K562 (cell line): ENCODE measurements around the gene DIPK1A. TPM values are rescaled to one million over a fixed set of nuclear protein-coding genes. Genes with fewer than 3 reads are reported as not detected.

Experiments used
- CREBBP ChIP-seq: IDR thresholded peaks from one replicate; pipeline ENCODE4 v1.6.1; 2012; ENCODE audit warnings: low read depth, mild to moderate bottlenecking, control low read depth, inconsistent platforms, low read length
- EHMT2 ChIP-seq: fragments of 450-650 bp; IDR thresholded peaks from 2 replicates; pipeline ENCODE4 v1.6.1; 2018; ENCODE audit warnings: antibody characterized with exemption
- EP300 ChIP-seq: IDR thresholded peaks from 2 replicates; pipeline ENCODE4 v1.6.1; 2012; ENCODE audit warnings: low read length, improper control_type of control experiment
- FOS ChIP-seq: IDR thresholded peaks from 3 replicates; pipeline ENCODE4 v1.6.1; 2011; ENCODE audit not compliant: insufficient read length; ENCODE audit errors: extremely low read depth
- HDAC8 ChIP-seq: fragments of 450-650 bp; IDR thresholded peaks from 2 replicates; pipeline ENCODE4 v1.6.1; 2016; ENCODE audit warnings: mild to moderate bottlenecking, missing genetic modification characterization, moderate library complexity, missing compliant biosample characterization
- HEY1 ChIP-seq: fragments of 250-450 bp; sonication (Bioruptor Pico); IDR thresholded peaks from 2 replicates; pipeline ENCODE4 v1.5.0; 2020; ENCODE audit warnings: mild to moderate bottlenecking, moderate library complexity, borderline replicate concordance
- HMG20A ChIP-seq: fragments of 450-650 bp; formaldehyde crosslinking; conservative IDR thresholded peaks from 2 replicates; pipeline ENCODE4 v1.4.0; 2020; ENCODE audit warnings: mild to moderate bottlenecking, mixed read lengths
- HMG20B ChIP-seq: fragments of 250-450 bp; sonication (Bioruptor Pico); IDR thresholded peaks from 2 replicates; pipeline ENCODE4 v1.5.0; 2021; ENCODE audit warnings: mild to moderate bottlenecking
- KAT8 ChIP-seq: fragments of 450-650 bp; IDR thresholded peaks from 2 replicates; pipeline ENCODE4 v1.6.1; 2016; ENCODE audit warnings: low read depth, mild to moderate bottlenecking
- MED1 ChIP-seq: sonication (generic); formaldehyde crosslinking; IDR thresholded peaks from 2 replicates; pipeline ENCODE4 v1.8.1; 2023; ENCODE audit warnings: missing genetic modification reagents, borderline replicate concordance
- NR2C1 ChIP-seq, 2 experiments: fragments of 450-650 bp; IDR thresholded peaks; 2 replicates each; pipeline ENCODE4 v1.6.1; 2017; ENCODE audit warnings: mild to moderate bottlenecking in 2 of 2, antibody characterized with exemption in 1 of 2, inconsistent platforms in 1 of 2, missing compliant biosample characterization in 1 of 2, missing genetic modification characterization in 1 of 2
- PCBP2 ChIP-seq: fragments of 200-400 bp; formaldehyde crosslinking; IDR thresholded peaks from 2 replicates; pipeline ENCODE4 v1.6.1; 2018; ENCODE audit warnings: low read length, low read depth, mild to moderate bottlenecking, moderate library complexity; ENCODE audit not compliant: poor library complexity, severe bottlenecking
- PHB2 ChIP-seq: fragments of 450-650 bp; IDR thresholded peaks from 2 replicates; pipeline ENCODE4 v1.6.1; 2017; ENCODE audit warnings: low read depth
- TCF7 ChIP-seq: sonication (generic); IDR thresholded peaks from 2 replicates; pipeline ENCODE4 v1.6.1; 2016; ENCODE audit warnings: antibody characterized with exemption, borderline replicate concordance
- TRIM28 ChIP-seq: fragments of 450-650 bp; IDR thresholded peaks from 2 replicates; pipeline ENCODE4 v1.6.1; 2017
- WHSC1 ChIP-seq: IDR thresholded peaks from one replicate; pipeline ENCODE4 v1.6.1; 2012; ENCODE audit warnings: low read length, control low read depth, inconsistent platforms
- ZNF124 ChIP-seq: sonication (generic); formaldehyde crosslinking; IDR thresholded peaks from 2 replicates; pipeline ENCODE4 v1.8.1; 2022; ENCODE audit warnings: missing genetic modification reagents
- ZNF165 ChIP-seq: fragments of 250-450 bp; sonication (Bioruptor Pico); IDR thresholded peaks from 2 replicates; pipeline ENCODE4 v1.4.0; 2020; ENCODE audit warnings: borderline replicate concordance
- ZNF253 ChIP-seq: fragments of 250-450 bp; sonication (Bioruptor Pico); conservative IDR thresholded peaks from 2 replicates; pipeline ENCODE4 v1.6.1; 2021; ENCODE audit warnings: mild to moderate bottlenecking
- ZNF354B ChIP-seq: fragments of 250-450 bp; sonication (Bioruptor Pico); IDR thresholded peaks from 2 replicates; pipeline ENCODE4 v1.4.0; 2020
- ZNF444 ChIP-seq: fragments of 250-450 bp; sonication (Bioruptor Pico); IDR thresholded peaks from 2 replicates; pipeline ENCODE4 v1.4.0; 2020; ENCODE audit warnings: mild to moderate bottlenecking, moderate library complexity
- ZNF584 ChIP-seq: fragments of 200-800 bp; sonication (Bioruptor generic); IDR thresholded peaks from 2 replicates; pipeline ENCODE4 v1.6.1; 2016; ENCODE audit warnings: low read depth, mild to moderate bottlenecking, missing genetic modification characterization, missing compliant biosample characterization
- ZNF79 ChIP-seq: fragments of 250-450 bp; sonication (Bioruptor Pico); IDR thresholded peaks from 2 replicates; pipeline ENCODE4 v1.4.0; 2020; ENCODE audit warnings: low read depth, mild to moderate bottlenecking, moderate library complexity
- ZZZ3 ChIP-seq: fragments of 450-650 bp; IDR thresholded peaks from 2 replicates; pipeline ENCODE4 v1.6.1; 2016; ENCODE audit warnings: antibody characterized with exemption, mild to moderate bottlenecking, moderate library complexity
- polyA plus RNA-seq, 8 experiments: library from polyadenylated mRNA; depleted of rRNA in 4 of 8; stranded (reverse) in 5 of 8; unstranded in 3 of 8; fragments of >200 nt; fragmentation: Nextera tagmentation in 2 of 8; fragmentation: Illumina TruSeq in 1 of 8; extraction: Ambion mirVana in 2 of 8; extraction: Trizol in 1 of 8; gene quantifications; 2 replicates each; pipeline versions ENCODE4 v1.2.1 to v1.2.3, GENCODE V29; 2011 to 2014; ENCODE audit warnings: inconsistent platforms in 1 of 8, missing spikeins in 1 of 8
- total RNA-seq, 7 experiments: library from RNA; depleted of rRNA in 6 of 7; stranded (reverse); fragments of >200 nt in 6 of 7; fragmentation: Illumina TruSeq in 2 of 7; extraction: Trizol in 2 of 7; gene quantifications; 2 replicates each; pipeline versions ENCODE4 v1.2.1 to v1.2.3, GENCODE V29; 2011 to 2021; ENCODE audit warnings: low replicate concordance in 1 of 7
- TF ChIP-seq, protein P1 (sequence below): fragments of 150-350 bp; conservative IDR thresholded peaks from 2 replicates; pipeline ENCODE4 v1.6.1; 2014; ENCODE audit warnings: low read length
- TF ChIP-seq, protein P2 (sequence below): sonication (generic); formaldehyde crosslinking; IDR thresholded peaks from 2 replicates; pipeline ENCODE4 v1.5.0; 2020; ENCODE audit warnings: missing genetic modification reagents
- TF ChIP-seq, protein P3 (sequence below): fragments of 250-450 bp; sonication (Bioruptor Pico); IDR thresholded peaks from 2 replicates; pipeline ENCODE4 v1.8.0; 2021; ENCODE audit warnings: moderate library complexity, mild to moderate bottlenecking, inconsistent platforms
- TF ChIP-seq, protein P4 (sequence below): fragments of 450-650 bp; IDR thresholded peaks from 2 replicates; pipeline ENCODE4 v1.6.1; 2016; ENCODE audit warnings: low read depth, mild to moderate bottlenecking, moderate library complexity

DIPK1A gene
- total and polyA plus RNA-seq, 9 of the 15 experiments (the other 6 are each of a cell fraction or from before 2014, with no cell fraction given), result 0.54 to 2.5 (median 1.3) TPM

DNA sequence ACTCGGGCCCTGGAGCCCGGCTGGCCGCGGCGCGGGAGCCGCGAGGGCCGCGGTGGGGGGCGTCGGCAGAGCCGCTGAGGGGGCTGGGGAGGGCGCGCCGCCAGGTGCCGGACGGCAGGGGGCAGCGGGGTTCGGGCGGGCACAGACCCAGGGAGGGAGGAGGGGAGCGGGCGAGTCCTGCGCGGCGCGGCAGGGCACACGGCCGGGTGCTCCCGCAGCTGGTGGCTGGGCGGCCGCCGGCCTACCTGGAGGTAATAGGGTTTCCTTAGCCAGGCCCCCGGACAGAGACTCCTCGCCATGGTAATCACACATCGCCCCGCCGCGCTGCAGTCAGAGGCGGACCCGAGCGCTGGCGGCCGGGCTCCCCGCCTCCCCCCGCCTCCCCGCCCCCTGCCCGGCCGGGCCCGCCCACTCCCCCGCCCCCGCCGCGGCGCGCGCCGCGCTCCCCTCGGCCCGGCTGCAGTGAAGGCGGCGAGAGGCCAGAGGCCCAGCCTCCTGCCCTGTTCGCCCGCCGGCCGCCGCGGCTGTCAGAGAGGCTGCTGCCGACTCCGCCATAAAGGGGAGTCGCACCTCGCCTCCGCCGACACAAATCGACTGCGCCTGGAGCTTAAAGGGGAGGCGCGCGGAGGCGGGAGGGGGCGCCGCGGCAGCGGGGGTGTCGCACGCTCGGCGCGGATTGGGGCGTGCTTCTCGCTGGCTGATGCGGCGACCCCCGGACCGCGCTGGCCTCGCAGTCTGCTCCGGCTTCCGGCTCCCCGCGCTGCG, at the start of gene DIPK1A (continued):
- no peak for TF ChIP-seq HMG20A (CRISPR knock-in tag)
- no peak for TF ChIP-seq HMG20B (CRISPR knock-in tag)
- no peak for TF ChIP-seq KAT8
- TF ChIP-seq, protein P1, sequence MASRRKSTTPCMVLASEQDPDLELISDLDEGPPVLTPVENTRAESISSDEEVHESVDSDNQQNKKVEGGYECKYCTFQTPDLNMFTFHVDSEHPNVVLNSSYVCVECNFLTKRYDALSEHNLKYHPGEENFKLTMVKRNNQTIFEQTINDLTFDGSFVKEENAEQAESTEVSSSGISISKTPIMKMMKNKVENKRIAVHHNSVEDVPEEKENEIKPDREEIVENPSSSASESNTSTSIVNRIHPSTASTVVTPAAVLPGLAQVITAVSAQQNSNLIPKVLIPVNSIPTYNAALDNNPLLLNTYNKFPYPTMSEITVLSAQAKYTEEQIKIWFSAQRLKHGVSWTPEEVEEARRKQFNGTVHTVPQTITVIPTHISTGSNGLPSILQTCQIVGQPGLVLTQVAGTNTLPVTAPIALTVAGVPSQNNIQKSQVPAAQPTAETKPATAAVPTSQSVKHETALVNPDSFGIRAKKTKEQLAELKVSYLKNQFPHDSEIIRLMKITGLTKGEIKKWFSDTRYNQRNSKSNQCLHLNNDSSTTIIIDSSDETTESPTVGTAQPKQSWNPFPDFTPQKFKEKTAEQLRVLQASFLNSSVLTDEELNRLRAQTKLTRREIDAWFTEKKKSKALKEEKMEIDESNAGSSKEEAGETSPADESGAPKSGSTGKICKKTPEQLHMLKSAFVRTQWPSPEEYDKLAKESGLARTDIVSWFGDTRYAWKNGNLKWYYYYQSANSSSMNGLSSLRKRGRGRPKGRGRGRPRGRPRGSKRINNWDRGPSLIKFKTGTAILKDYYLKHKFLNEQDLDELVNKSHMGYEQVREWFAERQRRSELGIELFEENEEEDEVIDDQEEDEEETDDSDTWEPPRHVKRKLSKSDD, result no peak
- no peak for TF ChIP-seq NR2C1 (IDR thresholded peaks at IDR 0.05)
- no peak for TF ChIP-seq NR2C1 (tag; IDR thresholded peaks at IDR 0.05)
- TF ChIP-seq MED1 (CRISPR knock-in tag), result no peak
- TF ChIP-seq, protein P2, sequence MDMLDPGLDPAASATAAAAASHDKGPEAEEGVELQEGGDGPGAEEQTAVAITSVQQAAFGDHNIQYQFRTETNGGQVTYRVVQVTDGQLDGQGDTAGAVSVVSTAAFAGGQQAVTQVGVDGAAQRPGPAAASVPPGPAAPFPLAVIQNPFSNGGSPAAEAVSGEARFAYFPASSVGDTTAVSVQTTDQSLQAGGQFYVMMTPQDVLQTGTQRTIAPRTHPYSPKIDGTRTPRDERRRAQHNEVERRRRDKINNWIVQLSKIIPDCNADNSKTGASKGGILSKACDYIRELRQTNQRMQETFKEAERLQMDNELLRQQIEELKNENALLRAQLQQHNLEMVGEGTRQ (CRISPR knock-in tag), result no peak
- TF ChIP-seq PCBP2, result no peak
- TF ChIP-seq, protein P3, sequence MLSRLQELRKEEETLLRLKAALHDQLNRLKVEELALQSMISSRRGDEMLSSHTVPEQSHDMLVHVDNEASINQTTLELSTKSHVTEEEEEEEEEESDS (CRISPR knock-in tag), result no peak
- no peak for TF ChIP-seq ZNF584 (CRISPR knock-in tag)
- TF ChIP-seq PHB2, result no peak
- no peak for TF ChIP-seq ZZZ3
- no peak for TF ChIP-seq ZNF444 (CRISPR knock-in tag)
- TF ChIP-seq EHMT2, result no peak
- TF ChIP-seq TRIM28, result no peak
- TF ChIP-seq HDAC8 (tag), result no peak
- TF ChIP-seq EP300, result no peak
- no peak for TF ChIP-seq ZNF79 (CRISPR knock-in tag)
- TF ChIP-seq WHSC1, result no peak
- TF ChIP-seq CREBBP, result no peak
- TF ChIP-seq ZNF253 (CRISPR knock-in tag), result no peak
- no peak for TF ChIP-seq TCF7
- no peak for TF ChIP-seq ZNF165 (CRISPR knock-in tag)
- no peak for TF ChIP-seq ZNF354B (CRISPR knock-in tag)
- TF ChIP-seq ZNF124 (CRISPR knock-in tag), result no peak
- TF ChIP-seq HEY1 (CRISPR knock-in tag), result no peak
- TF ChIP-seq FOS, result no peak
- TF ChIP-seq, protein P4, sequence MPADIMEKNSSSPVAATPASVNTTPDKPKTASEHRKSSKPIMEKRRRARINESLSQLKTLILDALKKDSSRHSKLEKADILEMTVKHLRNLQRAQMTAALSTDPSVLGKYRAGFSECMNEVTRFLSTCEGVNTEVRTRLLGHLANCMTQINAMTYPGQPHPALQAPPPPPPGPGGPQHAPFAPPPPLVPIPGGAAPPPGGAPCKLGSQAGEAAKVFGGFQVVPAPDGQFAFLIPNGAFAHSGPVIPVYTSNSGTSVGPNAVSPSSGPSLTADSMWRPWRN, result no peak
